Astrocyte (in vitro differentiated cells and primary cell): Measurements from ENCODE around the gene HPSE2. TPM values are rescaled to one million over a fixed set of nuclear protein-coding genes. Genes with fewer than 3 reads are reported as not detected.

Experiments used
- DNase-seq: peaks from one replicate; pipeline ENCODE4 v3.0.0-alpha.2; 2010; ENCODE audit warnings: low read depth
- FAIRE-seq: peaks from 2 replicates; lab custom pipeline; 2011; peaks lifted over from hg19 to GRCh38; lab: Jason Lieb, UNC
- H2AFZ ChIP-seq: 2 replicates; pipeline ENCODE4 v1.6.0; 2012; ENCODE audit warnings: low read depth, low read length, inconsistent platforms
- H3K27ac ChIP-seq: 2 replicates; pipeline ENCODE4 v1.5.1; 2011; ENCODE audit warnings: low read depth, low read length, inconsistent platforms
- H3K27me3 ChIP-seq: 2 replicates; pipeline ENCODE4 v1.6.0; 2011; ENCODE audit warnings: low read length, inconsistent platforms; ENCODE audit not compliant: insufficient read depth
- H3K36me3 ChIP-seq: 2 replicates; pipeline ENCODE4 v1.5.1; 2011; ENCODE audit warnings: low read length, inconsistent platforms; ENCODE audit not compliant: insufficient read depth
- H3K4me1 ChIP-seq: 2 replicates; pipeline ENCODE4 v1.5.1; 2011; ENCODE audit warnings: low read length, inconsistent platforms; ENCODE audit not compliant: insufficient read depth
- H3K4me2 ChIP-seq: 2 replicates; pipeline ENCODE4 v1.6.0; 2012; ENCODE audit warnings: low read length, inconsistent platforms
- H3K4me3 ChIP-seq: 2 replicates; pipeline ENCODE4 v1.5.1; 2011; ENCODE audit warnings: low read depth, mild to moderate bottlenecking, low read length, inconsistent platforms; ENCODE audit not compliant: insufficient read depth
- H3K79me2 ChIP-seq: 2 replicates; pipeline ENCODE4 v1.6.0; 2012; ENCODE audit warnings: mild to moderate bottlenecking, low read length, inconsistent platforms; ENCODE audit not compliant: insufficient read depth
- H3K9ac ChIP-seq: 2 replicates; pipeline ENCODE4 v1.6.0; 2012; ENCODE audit warnings: mild to moderate bottlenecking, low read length, inconsistent platforms
- H3K9me3 ChIP-seq: 2 replicates; pipeline ENCODE4 v1.5.1; 2012; ENCODE audit warnings: low read depth, mild to moderate bottlenecking, low read length, inconsistent platforms; ENCODE audit not compliant: insufficient read depth
- H4K20me1 ChIP-seq: 2 replicates; pipeline ENCODE4 v1.6.0; 2012; ENCODE audit warnings: low read length, inconsistent platforms; ENCODE audit not compliant: insufficient read depth
- H3K27ac Mint-ChIP-seq: one replicate; pipeline ENCODE4 v1.8.0; 2021; ENCODE audit warnings: mild to moderate bottlenecking, mixed read lengths; ENCODE audit not compliant: unreplicated experiment
- H3K27me3 Mint-ChIP-seq: one replicate; pipeline ENCODE4 v1.8.0; 2021; ENCODE audit warnings: low read depth, mixed read lengths; ENCODE audit not compliant: unreplicated experiment
- H3K36me3 Mint-ChIP-seq: one replicate; pipeline ENCODE4 v1.8.0; 2021; ENCODE audit warnings: low read depth, mixed read lengths; ENCODE audit not compliant: unreplicated experiment
- H3K4me1 Mint-ChIP-seq: one replicate; pipeline ENCODE4 v1.8.0; 2021; ENCODE audit warnings: low read depth, mixed read lengths; ENCODE audit not compliant: unreplicated experiment
- H3K4me3 Mint-ChIP-seq: one replicate; pipeline ENCODE4 v1.8.0; 2021; ENCODE audit warnings: mild to moderate bottlenecking, moderate library complexity, mixed read lengths; ENCODE audit not compliant: unreplicated experiment
- H3K9me3 Mint-ChIP-seq: one replicate; pipeline ENCODE4 v1.8.0; 2021; ENCODE audit warnings: mild to moderate bottlenecking, mixed read lengths; ENCODE audit not compliant: unreplicated experiment
- EZH2 ChIP-seq: IDR thresholded peaks from 2 replicates; pipeline ENCODE4 v1.6.1; 2012; ENCODE audit warnings: mild to moderate bottlenecking, low read length, inconsistent platforms; ENCODE audit not compliant: insufficient read depth
- total RNA-seq: library from RNA; stranded (reverse); gene quantifications from 2 replicates; pipeline ENCODE4 v1.2.1, GENCODE V29; 2021
- TF ChIP-seq, protein P1 (sequence below): IDR thresholded peaks from 2 replicates; pipeline ENCODE4 v1.5.1; 2011; ENCODE audit warnings: low read depth, mild to moderate bottlenecking, inconsistent platforms, low read length, moderate library complexity; ENCODE audit not compliant: insufficient read depth

The HPSE2 gene
- total RNA-seq, 1 donor from 2014 or later = 0.14 TPM

DNA sequence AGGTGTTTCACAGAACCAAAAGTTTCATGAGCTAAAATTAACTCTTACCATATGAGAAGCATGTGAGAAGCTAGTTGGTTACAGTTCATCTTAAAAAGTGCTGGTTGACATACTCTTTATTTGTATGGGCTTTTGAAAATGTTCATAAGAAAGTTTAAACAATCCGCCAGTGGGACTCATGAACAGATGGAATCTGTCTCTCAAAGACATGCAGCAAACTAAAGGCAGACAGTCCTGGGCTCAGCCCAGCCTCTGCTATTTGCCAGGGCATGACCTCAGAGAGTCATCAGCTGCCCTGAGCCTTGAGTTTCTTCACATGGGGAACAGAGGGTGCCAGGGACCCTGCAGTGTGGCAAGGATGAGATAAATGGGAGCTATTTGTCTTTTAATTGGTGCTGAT is 823.9 kb downstream of the HPSE2 start:
- Histone ChIP-seq H3K4me3 (no peak overlapping the region), H3K9ac (no peak overlapping the region), H3K36me3 (no peaks in the 10 kb centered on the region), H3K4me2 (no peak overlapping the region), H3K79me2 (peaks cover 9% of the 10 kb centered on the region), H3K27ac (no peak overlapping the region), H3K27me3 (no peaks in the 10 kb centered on the region), H3K9me3 (no peaks in the 10 kb centered on the region), H4K20me1 (no peaks in the 10 kb centered on the region), H3K4me1 (peaks cover 18% of the 10 kb centered on the region), H2AFZ (no peak overlapping the region)
- peaks cover 6% of the 10 kb centered on the region for H3K27me3 Mint-ChIP-seq
- H3K27ac Mint-ChIP-seq = no peak overlapping the region
- no peak for FAIRE-seq
- DNase-seq = no peak
- H3K36me3 Mint-ChIP-seq = no peaks in the 10 kb centered on the region
- peaks cover 8% of the 10 kb centered on the region for H3K4me1 Mint-ChIP-seq
- H3K9me3 Mint-ChIP-seq = no peaks in the 10 kb centered on the region
- no peak overlapping the region for H3K4me3 Mint-ChIP-seq
- TF ChIP-seq, protein P1, sequence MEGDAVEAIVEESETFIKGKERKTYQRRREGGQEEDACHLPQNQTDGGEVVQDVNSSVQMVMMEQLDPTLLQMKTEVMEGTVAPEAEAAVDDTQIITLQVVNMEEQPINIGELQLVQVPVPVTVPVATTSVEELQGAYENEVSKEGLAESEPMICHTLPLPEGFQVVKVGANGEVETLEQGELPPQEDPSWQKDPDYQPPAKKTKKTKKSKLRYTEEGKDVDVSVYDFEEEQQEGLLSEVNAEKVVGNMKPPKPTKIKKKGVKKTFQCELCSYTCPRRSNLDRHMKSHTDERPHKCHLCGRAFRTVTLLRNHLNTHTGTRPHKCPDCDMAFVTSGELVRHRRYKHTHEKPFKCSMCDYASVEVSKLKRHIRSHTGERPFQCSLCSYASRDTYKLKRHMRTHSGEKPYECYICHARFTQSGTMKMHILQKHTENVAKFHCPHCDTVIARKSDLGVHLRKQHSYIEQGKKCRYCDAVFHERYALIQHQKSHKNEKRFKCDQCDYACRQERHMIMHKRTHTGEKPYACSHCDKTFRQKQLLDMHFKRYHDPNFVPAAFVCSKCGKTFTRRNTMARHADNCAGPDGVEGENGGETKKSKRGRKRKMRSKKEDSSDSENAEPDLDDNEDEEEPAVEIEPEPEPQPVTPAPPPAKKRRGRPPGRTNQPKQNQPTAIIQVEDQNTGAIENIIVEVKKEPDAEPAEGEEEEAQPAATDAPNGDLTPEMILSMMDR = no peak

DNA sequence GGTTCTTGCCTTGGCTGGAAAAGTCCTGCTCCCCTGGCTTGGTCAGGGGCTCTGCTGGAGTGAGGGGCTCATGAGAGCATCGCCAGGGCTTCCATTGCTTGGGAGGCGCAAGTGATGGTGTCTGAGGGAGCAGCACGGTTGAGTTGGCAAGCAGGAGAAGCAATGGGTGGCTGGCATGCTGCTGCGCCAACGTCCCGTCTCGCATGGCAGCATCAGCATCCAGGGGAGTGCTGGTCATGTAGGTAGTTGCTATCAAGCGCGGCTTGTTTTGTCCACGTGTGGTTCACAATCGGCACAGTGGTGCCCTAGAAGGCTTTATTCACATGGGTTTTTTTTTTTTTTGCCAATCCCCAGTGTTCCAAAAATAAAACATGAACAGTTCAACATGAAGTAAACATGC is 824.5 kb downstream of the HPSE2 start:
- Mint-ChIP-seq H3K4me1 (peaks cover 8% of the 10 kb centered on the region), H3K27me3 (peaks cover 8% of the 10 kb centered on the region), H3K9me3 (no peaks in the 10 kb centered on the region), H3K4me3 (no peak overlapping the region), H3K36me3 (no peaks in the 10 kb centered on the region), H3K27ac (peak overlapping the region; percentile 27)
- Histone ChIP-seq H2AFZ (no peak overlapping the region), H3K9me3 (no peaks in the 10 kb centered on the region), H3K27ac (no peak overlapping the region), H3K4me3 (no peak overlapping the region), H3K36me3 (no peaks in the 10 kb centered on the region), H3K27me3 (no peaks in the 10 kb centered on the region), H3K4me2 (no peak overlapping the region), H3K4me1 (peaks cover 18% of the 10 kb centered on the region), H3K79me2 (peaks cover 9% of the 10 kb centered on the region), H3K9ac (no peak overlapping the region), H4K20me1 (no peaks in the 10 kb centered on the region)
- FAIRE-seq = no peak
- no peak for TF ChIP-seq EZH2
- TF ChIP-seq, protein P1 = no peak
- no peak for DNase-seq

DNA sequence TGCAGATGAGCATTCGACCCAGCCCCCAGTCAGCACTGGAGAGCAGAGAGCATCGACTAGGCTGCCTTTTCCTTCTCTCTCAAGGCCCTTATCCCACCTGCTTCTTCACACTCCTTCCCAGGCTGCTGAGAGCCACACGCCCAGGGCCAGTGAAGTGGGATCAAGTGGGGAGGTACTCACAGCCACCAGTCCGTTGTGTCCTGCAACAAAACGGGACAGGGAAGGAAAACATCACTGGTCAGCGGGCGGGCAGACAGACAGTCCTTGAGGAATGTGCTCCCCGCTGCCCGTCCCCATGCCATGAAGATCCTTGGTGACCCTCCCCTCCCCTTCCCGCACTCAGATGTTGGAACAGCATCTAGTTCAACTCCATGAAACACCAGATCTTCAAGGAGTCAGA is 824.9 kb downstream of the HPSE2 start:
- DNase-seq (no peak), FAIRE-seq (no peak)
- Mint-ChIP-seq H3K4me1 (peaks cover 7% of the 10 kb centered on the region), H3K9me3 (no peaks in the 10 kb centered on the region), H3K4me3 (no peak overlapping the region), H3K27me3 (peaks cover 11% of the 10 kb centered on the region), H3K27ac (no peak overlapping the region), H3K36me3 (no peaks in the 10 kb centered on the region)
- no peak for TF ChIP-seq EZH2
- TF ChIP-seq, protein P1 = no peak
- no peak overlapping the region for H3K27ac ChIP-seq
- no peak overlapping the region for H2AFZ ChIP-seq
- no peaks in the 10 kb centered on the region for H4K20me1 ChIP-seq
- peaks cover 18% of the 10 kb centered on the region for H3K4me1 ChIP-seq
- H3K27me3 ChIP-seq = no peaks in the 10 kb centered on the region
- no peak overlapping the region for H3K4me2 ChIP-seq
- H3K79me2 ChIP-seq = peaks cover 9% of the 10 kb centered on the region
- H3K36me3 ChIP-seq = no peaks in the 10 kb centered on the region
- H3K4me3 ChIP-seq = no peak overlapping the region
- H3K9me3 ChIP-seq = no peaks in the 10 kb centered on the region
- no peak overlapping the region for H3K9ac ChIP-seq
